Thyroid gland (tissue), 4 donors: ENCODE data around the gene CD36. TPM values are rescaled to one million over a fixed set of nuclear protein-coding genes. Genes with fewer than 3 reads are reported as not detected.

Experiments
- DNase-seq, 2 donors: peaks; one replicate each; pipeline ENCODE4 v3.0.0-alpha.2; 2019
- H3K27ac ChIP-seq, 3 donors: fragments of 200-600 bp; sonication (generic); 1 replicate in 2 of 3; 2 replicates in 1 of 3; pipeline ENCODE4 v1.5.1; 2016 to 2019; ENCODE audit warnings: mild to moderate bottlenecking in 1 of 3, moderate library complexity in 1 of 3
- H3K27me3 ChIP-seq: fragments of 200-600 bp; sonication (generic); one replicate; pipeline ENCODE4 v1.5.1; 2019
- H3K36me3 ChIP-seq, 2 donors: fragments of 200-600 bp; sonication (generic); one replicate each; pipeline ENCODE4 v1.5.1; 2016 to 2019
- H3K4me1 ChIP-seq, 2 donors: fragments of 200-600 bp; sonication (generic); one replicate each; pipeline ENCODE4 v1.5.1; 2017 to 2019
- H3K4me3 ChIP-seq, 3 donors: fragments of 200-600 bp; sonication (generic); replicated peaks in 1 of 3; 1 replicate in 2 of 3; 2 replicates in 1 of 3; pipeline ENCODE4 v1.5.1; 2016; ENCODE audit warnings: mild to moderate bottlenecking in 1 of 3
- H3K9me3 ChIP-seq: fragments of 200-600 bp; sonication (generic); one replicate; pipeline ENCODE4 v1.5.1; 2017
- CTCF ChIP-seq, 6 experiments: fragments of 200-600 bp in 3 of 6; fragments of 450-650 bp in 3 of 6; sonication (generic) in 3 of 6; IDR thresholded peaks; one replicate each; pipeline ENCODE4 v1.5.1; 2016 to 2019; ENCODE audit warnings: antibody characterized with exemption in 6 of 6, mild to moderate bottlenecking in 2 of 6, inconsistent platforms in 1 of 6, moderate library complexity in 1 of 6
- POLR2A ChIP-seq, 2 donors: fragments of 450-650 bp; IDR thresholded peaks; one replicate each; pipeline ENCODE4 v1.6.1; 2017; ENCODE audit warnings: antibody characterized with exemption in 2 of 2, mild to moderate bottlenecking in 2 of 2, moderate library complexity in 1 of 2
- whole genome bisulfite sequencing, 2 donors: methylation state at CpG; one replicate each; pipeline ENCODE4 v1.1.5; 2017; 5-methylcytosine and 5-hydroxymethylcytosine counted together
- intact Hi-C: fragments of 100-400 bp; cut with DNase I; formaldehyde crosslinking; loops from one replicate; pipeline ENCODE4 v1.15.1; 2023
- total RNA-seq, 4 donors: library from RNA; depleted of rRNA; stranded (reverse); fragments of >200 nt; gene quantifications; one replicate each; pipeline ENCODE4 v1.2.3, GENCODE V29; 2016

The CD36 gene
- 100 to 1,000 TPM; 137 to 244 (median 155) TPM for total RNA-seq

DNA sequence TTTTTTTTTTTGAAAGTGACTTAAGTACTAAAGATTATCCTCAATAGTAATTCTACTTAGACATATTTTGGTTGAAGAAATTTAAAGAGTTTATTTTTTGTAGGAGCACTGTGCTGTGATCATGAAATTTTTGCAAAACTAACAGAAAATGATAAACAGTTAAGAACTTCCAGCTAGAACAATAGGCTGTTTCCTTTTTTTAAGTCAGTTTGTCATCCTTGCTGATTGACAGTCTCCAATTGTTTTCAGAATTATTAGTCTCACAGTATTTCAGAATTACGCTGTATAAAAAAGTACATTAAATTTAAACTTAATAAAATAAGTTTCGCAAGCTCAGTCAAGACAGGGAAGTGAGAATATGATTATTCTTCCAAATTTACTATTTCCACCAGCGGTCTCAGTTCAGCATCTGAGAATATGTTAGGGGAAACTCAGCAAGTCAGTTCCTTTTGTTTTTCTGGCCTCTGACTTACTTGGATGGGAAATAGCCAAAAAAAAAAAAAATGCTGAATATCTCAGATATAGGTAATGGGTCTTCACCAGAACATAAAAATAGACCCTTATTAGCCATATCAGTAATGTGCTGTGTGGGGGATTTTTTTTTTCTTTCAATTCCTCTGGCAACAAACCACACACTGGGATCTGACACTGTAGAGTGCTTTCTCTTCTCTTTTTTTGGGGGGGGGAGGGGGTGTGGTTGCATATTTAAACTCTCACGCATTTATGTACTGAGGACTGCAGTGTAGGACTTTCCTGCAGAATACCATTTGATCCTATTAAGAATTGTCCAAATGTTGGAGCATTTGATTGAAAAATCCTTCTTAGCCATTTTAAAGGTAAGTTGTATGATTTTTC lies at the start of gene CD36:
CD36 (plus strand) TSS at position 732 of the 855 bp plus-strand sequence. CDS start 8,099 bp downstream, outside the sequence.
- Histone ChIP-seq H3K4me3 (no peak within 1 kb of the TSS), H3K4me1 (no peaks in the 10 kb centered on the region), H3K36me3 (no peaks in the 10 kb centered on the region), H3K27ac (no peak within 1 kb of the TSS), H3K27me3 (no peaks in the 10 kb centered on the region), H3K9me3 (no peaks in the 10 kb centered on the region)
- intact Hi-C loops, result no loop called here
- TF ChIP-seq CTCF (IDR thresholded peaks at IDR 0.05) (no peak), POLR2A (IDR thresholded peaks at IDR 0.05) (no peak)
- WGBS, 2 donors, result 73 to 82% methylated on average over 4 of the region's 4 CpGs
- no peak for DNase-seq

DNA sequence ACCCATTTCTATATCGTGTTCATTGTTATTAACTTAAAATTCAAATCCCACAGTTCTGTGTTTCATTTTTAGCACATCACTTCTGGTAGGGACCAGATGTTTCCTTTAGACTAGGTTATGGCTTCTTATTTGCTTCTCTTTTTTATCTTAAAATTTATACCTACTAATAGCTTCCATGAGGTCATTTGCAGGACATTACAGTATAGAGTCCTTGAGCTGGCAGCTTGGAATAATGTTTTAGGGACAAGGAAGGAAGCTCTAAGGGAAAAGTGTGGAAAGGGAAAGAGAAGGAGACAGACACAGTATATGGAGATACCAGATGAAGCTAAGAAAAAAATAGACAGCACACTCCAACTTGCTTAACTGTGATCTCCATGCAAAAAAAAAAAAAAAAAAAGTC lies 48.8 kb upstream of the CD36 start:
- no peak overlapping the region for H3K4me3 ChIP-seq

GRCh38 chr7:80591654-80592053 lies 46.8 kb upstream of the CD36 start:
- Histone ChIP-seq H3K36me3 (no peaks in the 10 kb centered on the region), H3K27ac (no peak overlapping the region), H3K27me3 (no peaks in the 10 kb centered on the region), H3K4me1 (peaks cover 0 to 13% of the 10 kb centered on the region in 2 donors), H3K9me3 (no peaks in the 10 kb centered on the region), H3K4me3 (no peak overlapping the region)
- intact Hi-C loops, result loop anchor here (10.0 kb wide), 1 partner anchor 53 kb away; no protein-coding TSS in a partner anchor
- WGBS, 2 donors, result 81 to 82% methylated on average over 1 of the region's 1 CpG
- no peak for TF ChIP-seq POLR2A (IDR thresholded peaks at IDR 0.05)
- TF ChIP-seq CTCF (IDR thresholded peaks at IDR 0.05), result no peak
- no peak for DNase-seq

More for the DNA sequence above, 48.8 kb upstream of the CD36 start:
- intact Hi-C loops, result loop anchor here (10.0 kb wide), 1 partner anchor 55 kb away; no protein-coding TSS in a partner anchor
- no peak for TF ChIP-seq CTCF (IDR thresholded peaks at IDR 0.05)
- no peak for TF ChIP-seq POLR2A (IDR thresholded peaks at IDR 0.05)
- Histone ChIP-seq H3K27ac (no peak overlapping the region), H3K4me1 (peaks cover 0 to 9% of the 10 kb centered on the region in 2 donors), H3K27me3 (no peaks in the 10 kb centered on the region), H3K9me3 (no peaks in the 10 kb centered on the region), H3K36me3 (no peaks in the 10 kb centered on the region)
- DNase-seq, result no peak
- 48 to 80% methylated on average over 1 of the region's 1 CpG for WGBS, 2 donors

DNA sequence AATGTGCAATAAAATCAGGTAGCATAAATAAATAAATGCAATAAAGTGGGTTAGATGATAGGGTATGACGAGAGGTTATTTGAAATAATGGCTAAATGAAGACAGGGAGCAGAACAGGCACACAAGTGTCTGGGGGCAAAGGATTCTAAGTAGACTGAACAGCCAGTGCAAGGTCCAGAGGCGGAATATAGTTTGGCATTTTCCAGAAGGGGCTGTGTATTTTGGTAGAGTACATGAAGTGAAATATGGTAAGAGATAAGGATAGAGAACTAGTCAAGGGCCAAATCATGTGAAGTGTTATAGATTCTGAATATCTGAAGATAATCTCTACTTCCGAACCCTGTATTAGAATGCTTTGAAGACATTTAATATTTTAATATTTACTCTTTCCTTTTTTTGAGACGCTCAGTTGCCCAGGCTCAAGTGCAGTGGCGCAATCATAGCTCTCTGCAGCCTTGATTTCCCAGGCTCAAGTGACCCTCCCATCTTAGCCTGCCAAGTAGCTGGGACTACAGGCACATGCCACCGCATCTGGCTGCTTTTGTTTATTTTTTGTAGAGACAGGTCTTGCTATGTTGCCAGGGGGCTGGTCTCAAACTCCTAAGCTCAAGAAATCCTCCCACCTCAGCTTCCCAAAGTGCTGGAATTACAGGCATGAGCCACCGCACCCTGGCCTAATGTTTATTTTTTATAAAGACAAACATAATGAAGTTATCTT lies 44.4 kb upstream of the CD36 start:
- H3K9me3 ChIP-seq, result no peaks in the 10 kb centered on the region
- H3K27ac ChIP-seq, result peak overlapping the region in 2 of 3 donors; percentile 7 to 39
- H3K4me1 ChIP-seq, result peaks cover 0 to 13% of the 10 kb centered on the region in 2 donors
- H3K36me3 ChIP-seq, result no peaks in the 10 kb centered on the region
- intact Hi-C loops, result loop anchor here (10.0 kb wide), 1 partner anchor 51 kb away; no protein-coding TSS in a partner anchor
- TF ChIP-seq POLR2A (IDR thresholded peaks at IDR 0.05) (no peak), CTCF (IDR thresholded peaks at IDR 0.05) (no peak)
- 46 to 50% methylated on average over 7 of the region's 7 CpGs for WGBS, 2 donors
- no peaks in the 10 kb centered on the region for H3K27me3 ChIP-seq
- no peak overlapping the region for H3K4me3 ChIP-seq
- peak; percentile 72 to 81 for DNase-seq
